WERI-Rb-1 (cell line): Measurements from ENCODE around the gene SOX13.

Experiments used
- DNase-seq: peaks from one replicate; pipeline ENCODE4 v3.0.0-alpha.2; 2020
- H3K27ac ChIP-seq: fragments of 250-450 bp; sonication (Bioruptor Pico); 2 replicates; pipeline ENCODE4 v1.5.1; 2020; ENCODE audit warnings: mild to moderate bottlenecking, moderate library complexity
- H3K27me3 ChIP-seq: fragments of 250-450 bp; sonication (Bioruptor Pico); 2 replicates; pipeline ENCODE4 v1.5.1; 2021; ENCODE audit warnings: mild to moderate bottlenecking, low read depth, moderate library complexity; ENCODE audit not compliant: insufficient read depth, severe bottlenecking
- H3K36me3 ChIP-seq: fragments of 250-450 bp; sonication (Bioruptor Pico); 2 replicates; pipeline ENCODE4 v1.5.1; 2020; ENCODE audit warnings: mild to moderate bottlenecking, moderate library complexity
- H3K4me3 ChIP-seq: 2 replicates; pipeline ENCODE4 v1.5.1; 2011; ENCODE audit warnings: low read depth, mild to moderate bottlenecking, control low read depth, low read length
- H3K9me3 ChIP-seq: fragments of 250-450 bp; sonication (Bioruptor Pico); 2 replicates; pipeline ENCODE4 v1.5.1; 2021; ENCODE audit warnings: mild to moderate bottlenecking, moderate library complexity; ENCODE audit not compliant: severe bottlenecking
- TF ChIP-seq, protein P1 (sequence below): IDR thresholded peaks from 2 replicates; pipeline ENCODE4 v1.5.1; 2011; ENCODE audit warnings: low read depth, mild to moderate bottlenecking, control low read depth, inconsistent platforms, low read length

SOX13 gene

DNA sequence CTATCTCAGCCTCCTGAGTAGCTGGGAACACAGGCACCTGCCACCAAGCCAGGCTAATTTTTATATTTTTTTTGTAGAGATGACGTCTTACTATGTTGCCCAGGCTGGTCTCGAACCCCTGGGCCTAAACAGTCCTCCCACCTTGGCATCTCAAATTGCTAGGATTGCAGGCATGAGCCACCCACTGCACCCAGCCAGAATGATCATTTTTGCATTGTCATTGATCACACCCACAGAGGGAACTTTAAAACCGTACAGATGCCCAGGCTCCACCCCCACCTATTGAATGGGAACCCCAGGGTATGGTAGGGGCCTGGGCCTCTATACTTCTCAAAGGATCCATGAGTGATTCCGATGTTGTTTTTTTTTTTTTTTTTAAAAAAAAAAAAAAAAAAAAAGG, 42.2 kb downstream of the SOX13 start:
- Histone ChIP-seq H3K9me3 (no peaks in the 10 kb centered on the region), H3K36me3 (no peaks in the 10 kb centered on the region), H3K27me3 (no peaks in the 10 kb centered on the region), H3K4me3 (no peak overlapping the region), H3K27ac (no peak overlapping the region)
- no peak for DNase-seq
- TF ChIP-seq, protein P1, sequence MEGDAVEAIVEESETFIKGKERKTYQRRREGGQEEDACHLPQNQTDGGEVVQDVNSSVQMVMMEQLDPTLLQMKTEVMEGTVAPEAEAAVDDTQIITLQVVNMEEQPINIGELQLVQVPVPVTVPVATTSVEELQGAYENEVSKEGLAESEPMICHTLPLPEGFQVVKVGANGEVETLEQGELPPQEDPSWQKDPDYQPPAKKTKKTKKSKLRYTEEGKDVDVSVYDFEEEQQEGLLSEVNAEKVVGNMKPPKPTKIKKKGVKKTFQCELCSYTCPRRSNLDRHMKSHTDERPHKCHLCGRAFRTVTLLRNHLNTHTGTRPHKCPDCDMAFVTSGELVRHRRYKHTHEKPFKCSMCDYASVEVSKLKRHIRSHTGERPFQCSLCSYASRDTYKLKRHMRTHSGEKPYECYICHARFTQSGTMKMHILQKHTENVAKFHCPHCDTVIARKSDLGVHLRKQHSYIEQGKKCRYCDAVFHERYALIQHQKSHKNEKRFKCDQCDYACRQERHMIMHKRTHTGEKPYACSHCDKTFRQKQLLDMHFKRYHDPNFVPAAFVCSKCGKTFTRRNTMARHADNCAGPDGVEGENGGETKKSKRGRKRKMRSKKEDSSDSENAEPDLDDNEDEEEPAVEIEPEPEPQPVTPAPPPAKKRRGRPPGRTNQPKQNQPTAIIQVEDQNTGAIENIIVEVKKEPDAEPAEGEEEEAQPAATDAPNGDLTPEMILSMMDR: no peak

DNA sequence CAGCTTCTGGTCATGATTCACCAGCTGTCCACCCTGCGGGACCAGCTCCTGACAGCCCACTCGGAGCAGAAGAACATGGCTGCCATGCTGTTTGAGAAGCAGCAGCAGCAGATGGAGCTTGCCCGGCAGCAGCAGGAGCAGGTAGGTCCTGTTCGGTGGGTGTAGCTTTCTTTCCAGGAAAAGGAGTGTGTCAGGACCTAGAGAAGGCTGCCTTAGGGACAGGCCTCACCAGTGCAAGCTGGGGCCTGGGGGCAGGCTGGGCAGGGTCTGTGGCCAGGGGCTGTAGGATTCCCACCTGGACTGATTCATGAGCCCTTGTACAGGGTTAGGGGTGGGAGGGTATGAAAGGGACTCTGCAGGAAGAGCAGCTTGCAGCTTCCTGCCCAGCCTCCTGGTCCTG, 43.6 kb downstream of the SOX13 start:
- TF ChIP-seq, protein P1: no peak
- H3K4me3 ChIP-seq: no peak overlapping the region
- H3K36me3 ChIP-seq: no peaks in the 10 kb centered on the region
- H3K9me3 ChIP-seq: no peaks in the 10 kb centered on the region
- no peak overlapping the region for H3K27ac ChIP-seq
- no peak for DNase-seq
- H3K27me3 ChIP-seq: no peaks in the 10 kb centered on the region

DNA sequence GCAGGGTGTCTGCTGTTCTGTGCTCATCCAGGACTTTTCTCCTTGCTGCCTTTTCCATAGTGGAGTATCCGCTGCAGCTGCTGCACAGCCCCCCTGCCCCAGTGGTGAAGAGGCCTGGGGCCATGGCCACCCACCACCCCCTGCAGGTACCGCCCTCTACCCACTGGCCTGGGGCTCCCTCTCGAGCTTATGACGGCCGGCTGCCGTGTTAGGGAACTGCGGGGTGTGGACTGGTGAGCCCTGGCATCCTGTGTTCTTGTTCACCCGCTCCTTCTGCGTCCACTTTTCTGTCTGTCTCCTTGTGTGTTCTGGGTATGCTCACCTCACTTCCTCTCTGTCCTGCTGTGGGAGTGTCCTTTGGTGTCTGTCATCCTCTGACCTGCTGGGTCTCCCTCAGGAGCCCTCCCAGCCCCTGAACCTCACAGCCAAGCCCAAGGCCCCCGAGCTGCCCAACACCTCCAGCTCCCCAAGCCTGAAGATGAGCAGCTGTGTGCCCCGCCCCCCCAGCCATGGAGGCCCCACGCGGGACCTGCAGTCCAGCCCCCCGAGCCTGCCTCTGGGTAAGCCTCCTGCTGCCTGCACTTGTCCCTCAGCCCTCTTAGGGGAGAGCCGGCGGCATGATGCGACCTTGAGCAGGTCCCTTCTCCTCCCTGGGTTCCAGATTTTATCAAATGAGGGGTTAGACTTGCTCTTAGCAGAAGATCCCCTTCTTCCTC, 49.1 kb downstream of the SOX13 start:
- no peak for DNase-seq
- no peak overlapping the region for H3K4me3 ChIP-seq
- no peaks in the 10 kb centered on the region for H3K9me3 ChIP-seq
- no peak overlapping the region for H3K27ac ChIP-seq
- no peaks in the 10 kb centered on the region for H3K36me3 ChIP-seq
- no peaks in the 10 kb centered on the region for H3K27me3 ChIP-seq
- TF ChIP-seq, protein P1: no peak

DNA sequence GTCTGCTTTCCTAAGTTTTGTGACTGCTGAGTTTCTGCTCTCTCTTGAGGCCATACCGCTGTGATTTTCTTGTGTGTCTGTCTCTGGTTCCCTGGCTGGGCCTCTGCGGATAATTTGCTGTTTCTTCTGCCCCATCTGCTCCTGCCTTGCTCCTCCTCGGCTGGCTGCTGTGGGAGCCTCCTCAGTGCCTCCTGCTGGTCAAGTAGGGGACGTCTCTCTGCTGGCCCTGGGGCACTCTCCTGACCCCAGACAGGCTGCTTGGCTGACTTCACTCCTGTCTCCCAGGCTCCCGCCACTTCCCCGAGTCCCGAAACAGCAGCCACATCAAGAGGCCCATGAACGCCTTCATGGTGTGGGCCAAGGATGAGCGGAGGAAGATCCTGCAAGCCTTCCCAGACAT, 50.5 kb downstream of the SOX13 start:
- H3K9me3 ChIP-seq: no peaks in the 10 kb centered on the region
- no peaks in the 10 kb centered on the region for H3K27me3 ChIP-seq
- H3K27ac ChIP-seq: no peak overlapping the region
- TF ChIP-seq, protein P1: peak; percentile 99
- no peak overlapping the region for H3K4me3 ChIP-seq
- no peaks in the 10 kb centered on the region for H3K36me3 ChIP-seq
- peak; percentile 81 for DNase-seq

DNA sequence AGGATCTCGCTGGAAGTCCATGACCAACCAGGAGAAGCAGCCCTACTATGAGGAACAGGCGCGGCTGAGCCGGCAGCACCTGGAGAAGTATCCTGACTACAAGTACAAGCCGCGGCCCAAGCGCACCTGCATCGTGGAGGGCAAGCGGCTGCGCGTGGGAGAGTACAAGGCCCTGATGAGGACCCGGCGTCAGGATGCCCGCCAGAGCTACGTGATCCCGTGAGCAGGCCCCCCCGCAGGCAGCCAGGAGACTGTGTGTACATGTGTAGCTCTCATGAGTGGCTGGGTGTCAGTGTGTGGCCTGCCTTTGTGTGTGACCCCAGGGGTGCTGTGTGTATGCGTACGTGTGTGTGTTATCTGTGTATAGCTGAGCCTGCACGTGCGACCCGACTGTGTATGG, 51.7 kb downstream of the SOX13 start:
- Histone ChIP-seq H3K9me3 (no peaks in the 10 kb centered on the region), H3K27me3 (no peaks in the 10 kb centered on the region), H3K36me3 (no peaks in the 10 kb centered on the region), H3K4me3 (no peak overlapping the region), H3K27ac (no peak overlapping the region)
- no peak for DNase-seq
- TF ChIP-seq, protein P1: no peak
